ENCODE data around the gene NOX3.
"Not testable (repeated sequence)": the region's sequence is repeated elsewhere in the genome, so short reads cannot be mapped to it uniquely, and the experiment has no call there.

NOX3 gene

DNA sequence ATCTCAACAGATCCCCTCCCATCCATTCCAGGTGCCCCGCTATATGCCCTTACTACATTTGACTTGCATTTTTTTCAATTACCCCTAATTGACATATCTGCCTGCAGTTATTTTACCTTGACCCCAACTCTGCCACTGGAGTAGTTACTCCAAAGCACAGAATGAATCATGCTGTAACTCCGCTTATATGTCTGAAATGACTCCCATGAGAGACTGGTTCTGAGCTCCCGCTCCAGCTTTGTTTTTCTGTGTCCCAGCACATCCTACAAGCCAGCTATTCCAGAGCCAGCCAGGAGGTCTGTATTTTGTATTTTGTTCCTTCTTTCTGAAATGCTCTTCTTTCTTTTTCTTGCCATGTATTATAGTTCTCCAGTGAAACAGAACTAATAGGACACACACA, 10.9 kb upstream of the NOX3 start:
- TF ChIP-seq, protein P1, sequence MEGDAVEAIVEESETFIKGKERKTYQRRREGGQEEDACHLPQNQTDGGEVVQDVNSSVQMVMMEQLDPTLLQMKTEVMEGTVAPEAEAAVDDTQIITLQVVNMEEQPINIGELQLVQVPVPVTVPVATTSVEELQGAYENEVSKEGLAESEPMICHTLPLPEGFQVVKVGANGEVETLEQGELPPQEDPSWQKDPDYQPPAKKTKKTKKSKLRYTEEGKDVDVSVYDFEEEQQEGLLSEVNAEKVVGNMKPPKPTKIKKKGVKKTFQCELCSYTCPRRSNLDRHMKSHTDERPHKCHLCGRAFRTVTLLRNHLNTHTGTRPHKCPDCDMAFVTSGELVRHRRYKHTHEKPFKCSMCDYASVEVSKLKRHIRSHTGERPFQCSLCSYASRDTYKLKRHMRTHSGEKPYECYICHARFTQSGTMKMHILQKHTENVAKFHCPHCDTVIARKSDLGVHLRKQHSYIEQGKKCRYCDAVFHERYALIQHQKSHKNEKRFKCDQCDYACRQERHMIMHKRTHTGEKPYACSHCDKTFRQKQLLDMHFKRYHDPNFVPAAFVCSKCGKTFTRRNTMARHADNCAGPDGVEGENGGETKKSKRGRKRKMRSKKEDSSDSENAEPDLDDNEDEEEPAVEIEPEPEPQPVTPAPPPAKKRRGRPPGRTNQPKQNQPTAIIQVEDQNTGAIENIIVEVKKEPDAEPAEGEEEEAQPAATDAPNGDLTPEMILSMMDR (IDR thresholded peaks at IDR 0.05; ENCODE audit: borderline replicate concordance, insufficient read depth, low read depth, low read length) = no peak

DNA sequence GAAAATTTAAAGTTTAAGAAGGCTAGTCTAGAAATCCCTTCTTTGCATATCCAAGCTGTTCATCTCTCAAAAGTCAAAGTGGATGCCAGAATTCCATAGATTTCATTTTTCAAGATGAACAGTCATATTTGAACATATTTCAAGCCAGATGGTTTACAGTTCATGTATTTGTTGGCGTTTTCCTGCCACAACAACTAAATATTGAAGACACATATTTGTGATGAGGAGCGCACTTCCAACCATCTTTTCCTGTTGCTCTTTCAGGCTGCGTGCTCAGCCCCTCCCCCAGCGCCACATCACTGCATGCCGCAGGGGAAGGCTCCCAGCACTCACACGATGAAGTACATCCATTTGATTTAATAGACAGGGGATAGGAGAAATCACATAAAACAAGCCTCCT, 5.9 kb upstream of the NOX3 start:
- TF ChIP-seq, protein P1 (IDR thresholded peaks at IDR 0.05; ENCODE audit: borderline replicate concordance, insufficient read depth, low read depth, low read length) = no peak
- no peak overlapping the region for H3K4me3 ChIP-seq (ENCODE audit: low read depth, low read length)

More for the DNA sequence above, 10.9 kb upstream of the NOX3 start:
- H3K4me3 ChIP-seq (ENCODE audit: low read depth, low read length) = no peak overlapping the region

DNA sequence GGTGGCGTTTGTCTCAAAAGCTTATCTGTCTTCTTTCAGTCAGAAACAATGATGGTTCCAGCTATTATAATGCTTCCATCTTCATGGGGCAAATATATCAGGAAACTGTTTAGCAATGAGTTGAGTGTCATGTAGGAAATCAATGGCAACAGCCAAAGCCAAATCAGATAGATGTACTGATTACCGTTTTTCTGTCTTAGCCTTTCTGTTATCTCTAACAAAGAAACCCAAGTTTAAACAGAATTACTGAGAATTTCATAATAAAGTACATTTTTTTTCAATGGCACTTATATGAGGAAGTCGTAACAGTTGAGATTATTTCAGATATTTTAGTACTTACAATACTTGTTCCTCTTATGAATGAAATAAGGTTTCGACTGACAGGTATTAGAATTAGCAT, 1.2 kb downstream of the NOX3 start:
- no peak overlapping the region for H3K4me3 ChIP-seq (ENCODE audit: low read depth, low read length)
- TF ChIP-seq, protein P1 (IDR thresholded peaks at IDR 0.05; ENCODE audit: borderline replicate concordance, insufficient read depth, low read depth, low read length) = no peak

DNA sequence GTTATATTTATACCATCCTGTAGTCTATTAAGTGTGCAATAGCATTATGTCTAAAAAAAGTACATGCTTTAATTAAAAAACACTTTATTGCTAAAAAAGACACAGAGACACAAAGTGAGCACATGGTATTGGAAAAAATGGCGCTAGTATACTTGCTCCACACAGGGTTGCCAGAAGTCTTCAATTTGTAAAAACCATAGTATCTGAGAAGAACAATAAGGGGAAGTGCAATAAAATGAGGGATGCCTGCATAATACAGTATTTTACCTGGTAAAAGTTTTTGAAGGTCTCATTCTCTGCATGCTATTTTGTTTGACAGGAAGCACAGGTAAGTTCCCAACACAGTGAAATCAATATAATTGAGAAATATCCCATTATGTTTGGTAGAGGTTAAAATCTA, 1.6 kb downstream of the NOX3 start:
- TF ChIP-seq, protein P1 (IDR thresholded peaks at IDR 0.05; ENCODE audit: borderline replicate concordance, insufficient read depth, low read depth, low read length) = no peak
- H3K4me3 ChIP-seq (ENCODE audit: low read depth, low read length) = no peak overlapping the region

DNA sequence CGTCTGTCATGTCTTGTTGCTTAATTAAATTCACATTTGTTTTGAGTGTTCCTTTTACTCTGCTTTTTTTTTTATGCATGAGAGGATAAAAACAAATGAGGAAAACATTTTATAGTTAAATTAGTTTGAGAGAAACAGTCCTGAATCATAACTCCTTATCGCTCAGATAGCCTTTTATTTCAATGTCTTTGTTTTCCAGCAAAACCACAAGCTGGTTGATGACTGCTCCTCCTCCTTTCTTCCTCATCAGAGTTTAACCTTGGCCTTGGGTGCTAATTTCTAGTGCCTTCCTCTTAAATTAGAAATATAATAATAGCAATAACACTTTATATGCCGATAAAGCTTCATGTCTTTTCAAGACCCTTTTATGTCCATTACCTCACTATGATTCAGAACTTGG, 3.1 kb downstream of the NOX3 start:
- TF ChIP-seq, protein P1 (IDR thresholded peaks at IDR 0.05; ENCODE audit: borderline replicate concordance, insufficient read depth, low read depth, low read length) = no peak
- no peak overlapping the region for H3K4me3 ChIP-seq (ENCODE audit: low read depth, low read length)

DNA sequence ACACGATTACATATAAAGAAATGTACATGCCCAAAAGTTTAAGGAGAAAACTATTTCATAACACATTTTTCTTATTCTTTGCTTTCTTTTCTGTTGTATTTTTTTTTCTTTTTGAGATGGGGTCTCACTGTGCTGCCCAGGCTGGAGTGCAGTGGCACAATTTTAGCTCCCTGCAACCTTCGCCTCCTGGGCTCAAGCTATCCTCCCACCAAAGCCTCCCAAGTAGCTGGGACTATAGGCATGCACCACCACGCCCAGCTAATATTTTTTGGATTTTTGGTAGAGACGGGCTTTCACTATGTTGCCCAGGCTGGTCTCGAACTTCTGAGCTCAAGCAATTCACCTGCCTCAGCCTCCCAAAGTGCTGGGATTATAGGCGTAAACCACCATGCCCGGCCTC, 4.1 kb downstream of the NOX3 start:
- H3K4me3 ChIP-seq (ENCODE audit: low read depth, low read length) = not testable (repeated sequence)

DNA sequence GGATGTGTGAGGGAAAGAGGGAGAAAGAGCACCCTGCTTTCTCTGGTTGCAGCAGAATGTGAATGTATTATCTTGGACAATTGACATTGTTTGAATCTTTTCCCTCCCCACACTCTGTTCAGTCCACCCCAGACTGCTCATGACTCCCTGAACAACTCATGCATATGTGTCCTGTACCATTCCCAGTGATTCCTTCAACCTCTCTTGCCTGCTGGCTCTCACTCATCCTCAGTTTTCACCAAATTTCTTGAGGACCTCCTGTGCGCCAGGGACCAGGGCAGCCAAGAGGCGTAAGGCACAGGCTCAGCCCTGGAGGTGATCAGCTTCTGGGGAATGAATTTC, 5.4 kb downstream of the NOX3 start:
- H3K4me3 ChIP-seq (ENCODE audit: low read depth, low read length) = no peak overlapping the region
- TF ChIP-seq, protein P1 (IDR thresholded peaks at IDR 0.05; ENCODE audit: borderline replicate concordance, insufficient read depth, low read depth, low read length) = no peak

Data from GM12875 (cell line).